Measurements from ENCODE around the gene PDE6B.
"Not testable (repeated sequence)": the region's sequence is repeated elsewhere in the genome, so short reads cannot be mapped to it uniquely, and the experiment has no call there.

PDE6B gene

GRCh38 chr4:687048-687970, 61.9 kb downstream of the PDE6B start:
- no peak for DNase-seq

DNA sequence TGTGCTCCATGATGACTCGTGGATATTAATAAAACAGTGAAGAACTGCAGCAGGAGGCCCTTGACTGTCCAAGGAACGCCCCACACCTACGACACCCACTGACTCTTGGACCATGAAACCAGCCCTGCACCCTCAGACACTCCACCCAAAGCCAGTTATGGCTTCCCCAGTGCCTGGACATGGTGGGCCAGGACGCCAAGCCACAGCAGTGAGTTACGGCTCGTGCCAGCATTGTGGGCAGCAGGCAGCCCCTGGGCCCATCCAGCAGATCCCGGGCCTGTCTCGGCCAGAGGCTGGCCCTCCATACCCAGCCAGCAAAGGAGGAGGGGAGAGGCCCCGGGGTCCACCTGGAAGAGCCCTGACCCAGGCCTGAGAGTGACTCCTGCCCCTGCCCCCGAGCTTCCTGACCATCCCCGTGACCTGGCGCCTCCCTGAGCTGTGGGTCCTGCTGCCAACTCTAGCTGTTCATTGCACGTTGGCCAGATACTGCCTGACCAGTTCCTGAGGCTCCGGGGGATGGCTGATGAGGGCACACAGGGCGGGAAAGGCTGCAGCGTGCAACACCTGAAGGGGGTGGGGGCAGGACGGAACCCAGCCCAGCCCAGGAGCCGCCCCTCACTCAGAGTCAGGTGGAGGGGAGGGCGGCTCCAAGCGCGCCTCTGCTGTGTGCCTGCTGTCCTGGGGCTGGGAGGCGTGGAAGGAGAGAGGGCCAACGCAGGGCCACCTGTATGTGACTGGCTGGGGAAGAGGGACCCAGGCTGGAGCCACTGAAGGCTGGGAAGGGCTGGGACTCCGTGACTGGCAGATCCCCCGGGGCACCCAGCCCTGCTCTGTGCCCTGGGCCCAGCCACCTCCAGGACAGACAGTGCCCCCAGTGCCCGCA, 62.8 kb downstream of the PDE6B start:
- DNase-seq: no peak

- no peak for DNase-seq
These were observed 63.7 kb downstream of the PDE6B start, which contains the start of gene SLC49A3 for GRCh38 chr4:688854-689681. TSS of gene SLC49A3 (minus strand) at chr4:689151. CDS start at chr4:689127, 24 bp downstream.

- no peak for DNase-seq
These were observed 64.3 kb downstream of the PDE6B start for GRCh38 chr4:689723-690122.

DNA sequence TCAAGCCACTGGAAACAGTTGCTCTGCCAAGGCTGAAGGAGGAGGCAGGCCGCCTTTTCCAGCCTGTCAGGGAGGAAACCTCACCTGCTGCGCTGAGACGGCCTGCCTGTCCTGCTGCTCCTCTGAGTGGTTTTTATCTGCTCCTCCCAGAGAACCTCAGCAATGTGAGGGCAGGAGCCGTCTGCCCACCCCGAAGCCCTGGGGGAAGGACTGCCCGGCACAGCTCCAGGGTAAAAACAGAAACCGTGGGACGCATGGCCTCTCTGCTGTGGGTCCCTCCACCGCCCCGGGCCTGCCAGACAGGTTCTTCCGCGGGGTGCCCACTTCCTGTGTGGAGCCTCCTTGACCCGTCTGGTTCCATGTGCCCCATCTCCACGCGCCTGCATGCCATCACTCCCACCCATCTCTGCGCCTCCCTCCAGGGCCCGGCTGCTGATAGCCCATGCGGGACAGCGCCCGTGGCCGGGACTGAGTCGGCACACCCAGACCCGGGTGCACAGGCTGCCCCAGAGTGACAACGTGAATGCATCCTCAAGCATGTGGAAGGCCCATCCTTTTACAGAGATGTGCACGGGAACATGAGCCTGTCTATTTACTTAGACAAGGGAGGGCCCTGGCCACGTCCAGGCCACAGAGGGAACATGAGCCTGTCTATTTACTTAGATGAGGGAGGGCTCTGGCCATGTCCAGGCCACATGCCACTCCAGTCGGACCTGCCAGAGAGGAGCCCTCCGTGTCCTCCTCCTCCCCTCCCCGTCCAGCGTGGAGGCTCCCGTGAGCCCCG, 67.6 kb downstream of the PDE6B start:
- DNase-seq: no peak

- DNase-seq: not testable (repeated sequence)
These were observed 69.1 kb downstream of the PDE6B start for GRCh38 chr4:694341-694940.

DNA sequence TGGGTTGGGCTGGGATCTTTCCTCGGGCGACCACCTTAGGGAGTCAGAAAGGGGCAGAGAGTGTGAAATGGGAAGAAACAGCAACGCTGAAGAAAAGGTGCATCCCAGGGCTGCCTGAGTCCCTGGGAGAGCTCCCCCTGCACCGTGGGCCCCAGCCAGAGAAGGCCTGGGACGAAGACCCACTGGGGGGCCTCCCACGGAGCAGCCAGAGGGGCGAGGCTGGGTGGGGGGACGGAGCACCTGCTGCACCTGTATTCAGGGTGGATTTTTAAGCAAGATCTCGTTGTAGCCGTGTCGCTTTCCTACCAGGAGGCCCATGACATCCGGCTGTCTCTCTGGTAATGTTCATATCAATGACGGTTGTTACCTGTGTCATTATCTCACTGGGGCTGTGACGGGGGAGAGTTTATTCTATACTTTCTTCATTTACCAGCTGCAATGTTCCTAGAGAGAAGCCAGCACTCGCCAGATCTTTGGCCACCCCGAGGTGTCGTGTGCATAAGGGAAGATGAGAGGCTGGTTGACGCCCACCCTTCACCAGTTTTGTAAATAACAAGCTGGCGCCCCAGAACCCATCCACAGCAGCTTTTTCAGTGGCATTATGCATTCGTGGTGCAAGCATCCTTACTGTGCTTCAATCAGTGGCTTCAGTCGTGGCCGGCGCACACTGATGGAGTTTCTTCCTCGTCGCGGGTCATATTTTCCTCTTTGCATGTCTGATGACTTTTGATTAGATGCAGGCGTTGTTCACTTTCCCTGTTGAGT, 74.6 kb downstream of the PDE6B start:
- DNase-seq: no peak

GRCh38 chr4:700587-701264, 75.4 kb downstream of the PDE6B start:
- no peak for DNase-seq

GRCh38 chr4:702618-703048, 77.3 kb downstream of the PDE6B start:
- DNase-seq: no peak

DNA sequence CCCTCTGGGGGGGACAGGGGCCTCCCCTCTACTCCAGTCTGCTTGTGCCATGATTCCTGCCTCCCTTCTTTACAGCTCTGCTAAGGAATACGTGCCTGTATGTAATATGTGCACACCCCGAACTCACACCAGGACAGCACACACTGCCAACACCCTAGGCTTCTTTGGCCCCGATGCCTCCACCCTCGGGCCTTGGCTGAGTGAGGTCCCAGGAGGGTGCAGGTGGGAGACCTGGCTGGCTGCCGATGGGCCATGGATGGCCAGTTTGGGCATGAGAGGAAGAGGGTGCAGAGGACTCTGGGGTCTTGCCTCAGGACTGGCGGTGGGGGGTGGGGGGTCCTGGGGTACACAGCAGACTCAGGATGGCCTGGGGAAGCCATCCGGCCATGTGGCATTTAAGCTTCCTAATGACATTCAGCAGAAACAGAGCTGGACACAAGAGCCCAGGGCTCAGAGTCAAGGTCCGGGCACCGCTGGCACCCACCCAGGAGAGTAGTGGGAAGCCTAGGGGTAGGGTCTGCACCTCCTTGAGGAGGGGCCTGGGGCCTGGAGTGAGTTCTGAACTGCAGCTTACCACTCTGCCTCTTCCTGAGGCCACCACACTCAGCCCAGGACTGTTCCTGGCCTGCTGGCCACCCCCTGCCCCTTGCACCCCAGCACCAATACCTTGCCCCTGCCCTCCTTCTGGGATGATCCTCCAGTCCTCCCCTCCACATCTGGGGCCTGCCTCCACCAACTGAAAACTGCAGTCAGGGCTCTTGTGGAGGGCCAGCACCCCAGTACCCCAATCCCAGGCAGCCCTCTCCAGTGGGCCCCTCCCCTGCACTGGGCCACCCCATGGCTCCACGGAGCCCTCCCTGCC, 78.2 kb downstream of the PDE6B start:
- no peak for DNase-seq

DNA sequence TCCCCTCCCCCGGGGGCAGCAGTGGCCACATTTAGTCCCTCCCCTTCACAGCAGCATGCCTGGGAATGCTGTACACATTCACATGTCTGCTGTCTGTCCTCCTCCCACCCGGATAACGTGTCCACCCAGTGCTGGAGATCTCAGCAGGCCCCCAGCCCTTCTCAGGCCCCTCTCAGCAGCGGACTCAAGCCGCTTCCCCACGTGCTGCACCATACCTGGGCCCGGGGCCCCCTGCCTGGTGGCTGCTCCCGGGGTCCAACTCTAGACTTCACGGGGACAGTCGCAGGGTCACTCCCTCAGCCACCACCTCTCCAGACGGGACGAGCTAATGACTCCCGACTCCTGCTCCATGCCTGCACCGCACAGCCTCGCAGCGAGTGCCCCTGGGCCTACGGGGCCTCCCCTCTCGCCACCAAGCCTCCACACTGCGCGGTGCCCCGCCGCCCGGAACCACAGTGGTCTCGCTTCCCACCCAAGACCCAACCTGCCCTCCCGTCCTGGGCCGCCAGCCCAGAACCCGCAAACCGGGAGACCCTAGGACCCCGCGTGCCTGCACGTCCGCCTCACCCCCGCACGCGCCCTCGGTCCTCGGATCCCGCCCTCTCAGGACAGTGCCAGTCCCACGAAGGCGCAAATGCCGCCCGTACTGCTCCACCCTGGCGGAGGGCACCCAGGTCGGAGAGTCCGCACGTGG, 79.0 kb downstream of the PDE6B start:
- DNase-seq: no peak

DNA sequence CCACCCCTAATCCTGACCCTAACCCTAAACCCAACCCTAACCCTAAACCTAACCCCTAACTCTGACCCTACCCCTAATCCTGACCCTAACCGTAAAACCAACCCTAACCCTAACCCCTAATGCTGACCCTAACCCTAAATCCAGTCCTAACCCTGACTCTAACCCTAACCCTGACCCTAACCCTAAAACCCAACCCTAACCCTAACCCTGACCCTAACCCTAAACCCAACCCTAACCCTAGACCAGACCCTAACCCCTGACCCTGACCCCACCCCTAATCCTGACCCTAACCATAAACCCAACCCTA, 79.6 kb downstream of the PDE6B start:
- no peak for DNase-seq

GRCh38 chr4:705278-706082, 80.1 kb downstream of the PDE6B start, which contains the start of gene PCGF3:
TSS of gene PCGF3 (plus strand) at chr4:705832. CDS start at chr4:733681, 27,849 bp downstream.
- DNase-seq: peak; percentile 44

GRCh38 chr4:706083-706633, 80.8 kb downstream of the PDE6B start:
- not testable (repeated sequence) for DNase-seq

GRCh38 chr4:706834-707598, 81.6 kb downstream of the PDE6B start:
- DNase-seq: no peak

GRCh38 chr4:707929-708630, 82.7 kb downstream of the PDE6B start:
- no peak for DNase-seq

Data from NCI-H524 treated with DMSO at 0.1 percent for 48 hours (cell line).